ENCODE measurements around the gene IL21. TPM values are rescaled to one million over a fixed set of nuclear protein-coding genes. Genes with fewer than 3 reads are reported as not detected.
A peak's percentile ranks its signal among the peaks of the same experiment; 100 is the strongest.
"Not testable (repeated sequence)": the region's sequence is repeated elsewhere in the genome, so short reads cannot be mapped to it uniquely, and the experiment has no call there.

The IL21 gene
- polyA plus RNA-seq, 1 donor: not detected

DNA sequence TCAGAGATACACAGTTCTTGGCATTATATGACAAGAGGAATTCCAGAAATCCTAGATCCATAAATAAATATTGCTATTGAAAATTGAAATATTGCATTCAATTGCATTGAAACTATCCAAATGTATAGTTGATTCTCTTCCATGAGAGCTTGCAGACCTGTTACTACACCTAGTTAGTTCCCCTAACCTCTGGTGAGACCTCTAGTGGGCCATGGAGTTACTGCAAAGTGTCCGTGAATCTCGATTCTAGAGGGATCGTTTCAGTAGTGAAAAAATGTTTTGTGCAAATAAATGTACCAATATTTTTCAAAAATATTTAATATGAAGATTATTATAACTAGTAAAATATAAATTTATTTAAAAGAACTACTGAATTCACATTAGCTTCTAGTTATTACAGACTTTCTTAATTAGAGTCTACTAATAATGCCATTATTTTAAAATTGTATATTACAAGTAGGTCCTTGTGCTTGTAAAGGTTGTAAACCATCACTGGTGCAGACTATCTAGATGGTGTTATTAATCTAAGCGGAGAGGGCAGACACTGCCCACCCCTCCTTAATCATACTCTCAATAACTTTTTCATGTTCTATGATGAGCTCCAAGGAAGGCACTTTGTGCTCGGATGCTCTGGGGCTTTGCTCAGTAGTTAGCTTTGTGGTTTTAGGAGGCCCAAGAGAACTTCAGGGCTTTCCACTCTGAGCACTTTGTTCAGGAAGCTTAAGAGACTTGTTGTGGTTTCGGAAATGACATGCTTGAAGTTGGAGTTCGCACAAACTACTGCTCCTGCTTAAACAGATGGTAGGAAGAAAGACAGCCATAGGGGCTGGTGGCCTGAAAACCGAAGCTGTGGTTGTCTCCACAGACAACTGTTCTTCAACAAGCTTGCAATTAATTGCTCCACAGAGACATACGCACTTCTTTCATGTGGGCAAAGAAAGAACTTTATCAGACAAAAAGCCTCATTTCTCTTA lies 42.8 kb downstream of the IL21 start:
- peak; percentile 22 for DNase-seq

DNA sequence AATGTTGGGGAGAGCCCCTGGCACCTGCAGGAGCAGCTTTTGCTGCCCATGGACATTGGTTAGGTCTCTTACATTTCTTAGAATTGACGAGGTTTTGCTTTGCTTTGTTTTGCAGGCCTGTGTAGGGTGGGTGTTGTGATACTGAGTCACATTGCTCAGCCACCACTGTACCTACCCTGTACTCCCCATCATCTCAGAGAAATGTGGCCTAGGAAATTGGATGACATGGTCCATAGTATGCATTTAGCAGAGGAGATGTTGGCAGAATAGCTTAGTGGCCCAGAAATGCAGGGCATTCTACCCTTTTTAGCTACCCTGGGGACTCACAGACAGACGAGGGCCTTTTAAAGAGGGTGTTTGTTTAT lies 43.7 kb downstream of the IL21 start:
- no peak for DNase-seq

DNA sequence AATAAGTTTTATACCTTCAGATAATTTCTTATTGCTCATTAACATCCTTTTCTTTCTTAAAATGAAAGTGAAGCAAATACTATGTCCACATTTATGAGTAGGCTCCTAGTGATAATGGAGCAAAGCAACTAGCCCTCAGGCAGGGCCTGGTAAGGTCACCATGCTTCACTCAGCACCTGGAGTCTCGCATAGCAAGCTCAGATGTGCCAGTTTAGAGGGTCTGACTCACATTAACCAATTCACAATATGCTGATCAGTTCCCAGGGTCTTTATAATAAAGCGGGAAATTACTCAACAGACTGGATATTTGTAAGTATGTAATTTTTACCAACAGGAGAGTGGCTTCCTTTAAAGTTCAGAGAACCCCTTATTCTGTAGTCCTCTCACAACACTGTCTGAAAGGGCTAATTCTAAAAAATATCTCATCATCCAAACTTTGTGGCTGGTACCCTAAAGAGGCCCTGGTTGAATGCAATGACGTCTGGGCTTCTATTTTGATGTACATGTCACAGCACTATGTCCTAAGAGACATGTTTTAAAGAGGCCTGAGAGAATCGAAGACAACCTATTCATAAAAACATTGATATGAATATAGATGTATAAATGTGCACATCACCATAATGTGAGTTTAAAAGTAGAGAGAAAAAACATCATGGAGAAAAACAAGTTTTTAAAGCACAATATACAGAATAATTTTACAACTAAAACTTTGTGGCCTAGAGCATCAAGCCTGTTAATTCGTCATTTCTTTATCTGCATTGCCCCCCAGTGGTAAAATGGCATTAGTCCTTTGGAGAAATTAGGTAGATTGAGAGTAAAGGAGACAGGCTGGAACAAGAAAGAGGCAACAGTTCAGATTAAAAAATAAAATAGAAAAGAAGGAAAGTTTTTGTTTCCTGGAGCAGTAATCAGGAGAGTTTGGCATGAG lies 44.3 kb downstream of the IL21 start:
- DNase-seq: peak; percentile 43

DNA sequence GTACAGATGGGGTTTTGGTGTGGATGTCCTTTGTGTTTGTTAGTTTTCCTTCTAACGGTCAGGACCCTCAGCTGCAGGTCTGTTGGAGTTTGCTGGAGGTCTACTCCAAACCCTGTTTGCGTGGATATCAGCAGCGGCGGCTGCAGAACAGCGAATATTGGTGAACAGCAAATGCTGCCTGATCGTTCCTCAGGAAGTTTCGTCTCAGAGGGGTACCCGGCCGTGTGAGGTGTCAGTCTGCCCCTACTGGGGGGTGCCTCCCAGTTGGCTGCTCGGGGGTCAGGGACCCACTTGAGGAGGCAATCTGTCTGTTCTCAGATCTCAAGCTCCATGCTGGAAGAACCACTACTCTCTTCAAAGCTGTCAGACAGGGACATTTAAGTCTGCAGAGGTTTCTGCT lies 46.5 kb downstream of the IL21 start:
- not testable (repeated sequence) for DNase-seq

DNA sequence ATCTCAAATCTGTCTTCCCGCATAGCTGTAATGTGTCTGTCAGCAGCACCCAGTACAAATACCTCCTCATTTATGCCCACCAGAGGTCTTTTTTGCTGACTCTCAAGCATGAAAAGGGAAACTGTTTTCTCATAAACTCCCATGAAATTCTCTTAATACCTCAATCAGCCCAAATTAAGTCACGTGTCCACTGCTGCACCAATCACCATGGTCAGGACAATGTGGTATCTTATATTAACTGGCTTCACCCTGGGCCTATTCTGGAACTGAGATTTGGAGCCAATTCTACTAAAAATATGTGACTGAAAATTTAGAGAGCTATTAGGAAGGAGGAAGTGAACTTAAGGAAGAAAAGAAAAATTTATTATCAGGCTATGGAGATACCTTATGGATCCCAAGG lies 58.4 kb downstream of the IL21 start:
- no peak for DNase-seq

Other genes starting within 250 kb of the IL21 start
- gene ADAD1, start 242.1 kb downstream of the IL21 start, polyA plus RNA-seq (ENCODE audit: insufficient read length): not detected
- gene IL2, start 164.3 kb downstream of the IL21 start, polyA plus RNA-seq (ENCODE audit: insufficient read length): not detected
- gene BBS12, start 111.6 kb upstream of the IL21 start, polyA plus RNA-seq (ENCODE audit: insufficient read length): 15.7 TPM
- 9.4 TPM for gene FGF2, start 205.8 kb upstream of the IL21 start, polyA plus RNA-seq (ENCODE audit: insufficient read length)

All from left kidney (tissue), 2 donors.